ENCODE data around the gene EPHB2. TPM values are rescaled to one million over a fixed set of nuclear protein-coding genes. Genes with fewer than 3 reads are reported as not detected.
"Not testable (repeated sequence)": the region's sequence is repeated elsewhere in the genome, so short reads cannot be mapped to it uniquely, and the experiment has no call there.

Gene EPHB2
- total RNA-seq (2014; rRNA removed; shearing (Covaris generic); ENCODE audit: low replicate concordance), result 0.45 and 2.5 TPM in 2 replicates

DNA sequence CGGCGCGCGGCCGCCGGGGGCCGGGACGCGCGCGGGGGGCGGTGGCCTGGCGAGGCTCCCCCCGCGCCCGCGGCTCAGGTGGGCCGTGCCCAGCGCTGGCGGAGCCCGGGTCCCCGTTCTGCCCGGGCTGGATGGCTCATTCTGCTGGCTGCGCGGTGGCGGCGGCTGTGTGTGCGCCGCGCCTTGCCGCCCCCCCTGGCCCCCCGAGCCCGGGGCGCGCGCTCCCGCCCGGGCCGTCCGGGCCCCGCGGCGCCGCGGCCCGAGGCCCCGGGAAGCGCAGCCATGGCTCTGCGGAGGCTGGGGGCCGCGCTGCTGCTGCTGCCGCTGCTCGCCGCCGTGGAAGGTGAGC is at the start of gene EPHB2:
TSS of gene EPHB2 (plus strand) at position 139 of the 349 bp plus-strand sequence. CDS start at position 283, 144 bp downstream.
- Histone ChIP-seq H3K9me2 (replicated peaks; ENCODE audit: insufficient read depth, low read length) (no peaks in the 10 kb centered on the region), H3K27ac (ENCODE audit: low read length) (no peak within 1 kb of the TSS), H3K4me1 (ENCODE audit: low read length) (peaks cover 37% of the 10 kb centered on the region), H3K9ac (ENCODE audit: low read length) (peak within 1 kb of the TSS; percentile 47), H4K20me1 (ENCODE audit: insufficient read depth, low read depth, low read length) (0 out of 2 replicates have a peak, but pooled peaks cover 4% of the 10 kb centered on the region), H3K27me3 (ENCODE audit: low read length) (no peaks in the 10 kb centered on the region), H3K9me3 (ENCODE audit: low read length) (no peaks in the 10 kb centered on the region), H2AFZ (ENCODE audit: low read length) (no peak within 1 kb of the TSS), H3K4me3 (ENCODE audit: low read length) (peak within 1 kb of the TSS; percentile 61), H3K36me3 (ENCODE audit: insufficient read depth, low read length) (no peaks in the 10 kb centered on the region), H3K4me2 (ENCODE audit: low read depth, low read length, poor library complexity, severe bottlenecking) (peak within 1 kb of the TSS; percentile 61), H3K79me2 (ENCODE audit: low read length) (no peaks in the 10 kb centered on the region)
- DNase-seq, result peak; percentile 77

DNA sequence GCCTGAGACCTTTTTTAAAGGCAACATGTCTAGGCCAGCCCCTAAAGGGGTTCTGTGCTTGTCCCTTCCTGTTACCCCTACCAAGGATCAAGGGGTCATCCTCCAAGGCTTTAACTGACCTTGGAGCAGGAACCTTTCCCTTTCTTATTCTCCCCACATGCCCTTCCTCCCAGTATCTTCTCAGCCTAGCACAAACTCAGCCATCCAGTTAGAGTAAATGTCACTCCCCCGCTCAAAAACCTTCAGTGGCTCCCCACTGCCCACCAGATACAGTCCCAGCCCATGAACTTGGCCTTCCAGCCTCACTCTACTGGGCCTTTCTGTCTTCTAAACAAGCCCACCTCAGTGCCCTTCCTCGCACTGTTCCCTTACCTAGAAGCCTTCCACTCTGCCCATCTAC is 48.8 kb upstream of the EPHB2 start:
- no peaks in the 10 kb centered on the region for H3K79me2 ChIP-seq (ENCODE audit: low read length)
- no peak for DNase-seq
- H4K20me1 ChIP-seq (ENCODE audit: insufficient read depth, low read depth, low read length), result no peaks in the 10 kb centered on the region

DNA sequence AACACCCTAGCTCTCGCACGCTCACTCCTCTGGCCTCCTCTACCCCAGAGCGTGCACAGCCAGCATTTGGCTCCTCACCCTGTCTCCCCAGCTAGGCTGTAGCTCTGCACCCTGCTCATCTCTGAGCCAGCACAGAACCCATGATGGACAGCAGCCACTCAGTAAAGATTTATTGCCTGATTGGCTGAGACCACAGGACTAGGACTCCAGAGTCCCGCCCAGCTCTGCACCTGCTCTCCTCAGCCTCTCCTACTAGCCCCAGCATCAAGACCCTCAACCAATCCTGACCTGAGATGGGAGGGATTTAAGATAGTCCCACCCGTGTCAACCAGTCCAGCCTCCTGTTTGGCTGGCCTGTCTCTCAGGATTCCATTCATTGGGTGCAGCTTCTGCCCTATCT is 48.3 kb upstream of the EPHB2 start:
- H3K9ac ChIP-seq (ENCODE audit: low read length), result no peak overlapping the region
- no peaks in the 10 kb centered on the region for H3K27me3 ChIP-seq (ENCODE audit: low read length)
- DNase-seq, result peak; percentile 93
- H3K4me2 ChIP-seq (ENCODE audit: low read depth, low read length, poor library complexity, severe bottlenecking), result no peak overlapping the region
- H3K4me1 ChIP-seq (ENCODE audit: low read length), result no peaks in the 10 kb centered on the region
- no peaks in the 10 kb centered on the region for H3K9me2 ChIP-seq (replicated peaks; ENCODE audit: insufficient read depth, low read length)
- H2AFZ ChIP-seq (ENCODE audit: low read length), result no peak overlapping the region
- H3K4me3 ChIP-seq (ENCODE audit: low read length), result no peak overlapping the region
- no peaks in the 10 kb centered on the region for H3K36me3 ChIP-seq (ENCODE audit: insufficient read depth, low read length)
- no peaks in the 10 kb centered on the region for H4K20me1 ChIP-seq (ENCODE audit: insufficient read depth, low read depth, low read length)
- no peaks in the 10 kb centered on the region for H3K9me3 ChIP-seq (ENCODE audit: low read length)
- no peak overlapping the region for H3K27ac ChIP-seq (ENCODE audit: low read length)
- H3K79me2 ChIP-seq (ENCODE audit: low read length), result no peaks in the 10 kb centered on the region

More for the DNA sequence above, 48.8 kb upstream of the EPHB2 start:
- H3K4me3 ChIP-seq (ENCODE audit: low read length), result no peak overlapping the region
- H3K27me3 ChIP-seq (ENCODE audit: low read length), result no peaks in the 10 kb centered on the region
- no peak overlapping the region for H3K4me2 ChIP-seq (ENCODE audit: low read depth, low read length, poor library complexity, severe bottlenecking)
- no peaks in the 10 kb centered on the region for H3K4me1 ChIP-seq (ENCODE audit: low read length)
- no peak overlapping the region for H3K27ac ChIP-seq (ENCODE audit: low read length)
- H3K9me3 ChIP-seq (ENCODE audit: low read length), result no peaks in the 10 kb centered on the region
- no peak overlapping the region for H3K9ac ChIP-seq (ENCODE audit: low read length)
- no peak overlapping the region for H2AFZ ChIP-seq (ENCODE audit: low read length)
- H3K36me3 ChIP-seq (ENCODE audit: insufficient read depth, low read length), result no peaks in the 10 kb centered on the region
- H3K9me2 ChIP-seq (replicated peaks; ENCODE audit: insufficient read depth, low read length), result no peaks in the 10 kb centered on the region

DNA sequence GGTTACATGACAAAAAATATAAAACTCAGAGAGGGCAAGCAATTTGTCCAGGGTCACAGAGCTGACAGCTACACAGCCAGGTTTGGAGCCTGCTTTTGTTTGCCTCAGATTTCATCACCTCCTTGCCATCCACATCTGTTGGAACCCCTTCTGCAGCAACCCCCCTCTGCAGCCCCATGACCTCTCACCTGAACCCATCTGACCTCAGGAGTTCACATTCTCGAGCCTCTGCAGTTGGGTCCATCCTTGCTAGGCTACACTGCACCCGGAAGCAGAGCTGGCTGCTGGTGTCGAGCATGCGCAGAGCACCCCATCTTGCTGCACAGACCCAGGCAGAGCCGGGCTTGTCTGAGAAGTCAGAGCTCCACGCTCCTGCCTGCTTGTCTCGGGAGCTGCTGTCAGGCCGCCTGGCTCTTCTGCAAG is 47.6 kb upstream of the EPHB2 start:
- Histone ChIP-seq H4K20me1 (ENCODE audit: insufficient read depth, low read depth, low read length) (no peaks in the 10 kb centered on the region), H2AFZ (ENCODE audit: low read length) (no peak overlapping the region), H3K79me2 (ENCODE audit: low read length) (no peaks in the 10 kb centered on the region), H3K9me2 (replicated peaks; ENCODE audit: insufficient read depth, low read length) (no peaks in the 10 kb centered on the region), H3K27ac (ENCODE audit: low read length) (no peak overlapping the region), H3K4me2 (ENCODE audit: low read depth, low read length, poor library complexity, severe bottlenecking) (no peak overlapping the region), H3K9me3 (ENCODE audit: low read length) (no peaks in the 10 kb centered on the region), H3K36me3 (ENCODE audit: insufficient read depth, low read length) (no peaks in the 10 kb centered on the region), H3K9ac (ENCODE audit: low read length) (no peak overlapping the region), H3K4me1 (ENCODE audit: low read length) (no peaks in the 10 kb centered on the region), H3K27me3 (ENCODE audit: low read length) (no peaks in the 10 kb centered on the region), H3K4me3 (ENCODE audit: low read length) (no peak overlapping the region)
- DNase-seq, result no peak

DNA sequence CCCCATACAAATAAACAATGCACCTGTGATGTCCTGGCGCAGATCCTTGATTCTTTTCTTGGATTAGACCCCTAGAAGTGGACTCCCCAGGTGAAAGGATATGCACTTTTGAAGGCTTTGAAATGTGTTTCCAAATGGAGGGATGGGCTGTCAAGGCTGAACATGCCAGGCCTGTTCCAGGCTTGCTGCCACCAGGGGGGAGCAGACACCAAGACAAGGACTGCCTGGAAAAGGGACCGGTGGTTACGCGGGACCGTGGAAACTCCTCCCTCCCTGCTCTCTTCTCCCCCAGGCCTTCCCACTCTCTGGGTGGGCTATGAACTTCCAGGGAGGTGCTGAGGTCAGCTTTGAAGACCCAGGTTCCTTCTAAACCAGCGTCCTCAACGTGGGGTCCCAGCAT is 44.9 kb upstream of the EPHB2 start:
- Histone ChIP-seq H3K36me3 (ENCODE audit: insufficient read depth, low read length) (no peaks in the 10 kb centered on the region), H3K4me2 (ENCODE audit: low read depth, low read length, poor library complexity, severe bottlenecking) (no peak overlapping the region), H2AFZ (ENCODE audit: low read length) (no peak overlapping the region), H3K9me3 (ENCODE audit: low read length) (no peaks in the 10 kb centered on the region), H3K9me2 (replicated peaks; ENCODE audit: insufficient read depth, low read length) (no peaks in the 10 kb centered on the region), H3K27me3 (ENCODE audit: low read length) (no peaks in the 10 kb centered on the region), H3K4me1 (ENCODE audit: low read length) (no peaks in the 10 kb centered on the region), H3K27ac (ENCODE audit: low read length) (no peak overlapping the region), H3K79me2 (ENCODE audit: low read length) (no peaks in the 10 kb centered on the region), H3K9ac (ENCODE audit: low read length) (no peak overlapping the region), H3K4me3 (ENCODE audit: low read length) (no peak overlapping the region), H4K20me1 (ENCODE audit: insufficient read depth, low read depth, low read length) (no peaks in the 10 kb centered on the region)
- peak; percentile 53 for DNase-seq

DNA sequence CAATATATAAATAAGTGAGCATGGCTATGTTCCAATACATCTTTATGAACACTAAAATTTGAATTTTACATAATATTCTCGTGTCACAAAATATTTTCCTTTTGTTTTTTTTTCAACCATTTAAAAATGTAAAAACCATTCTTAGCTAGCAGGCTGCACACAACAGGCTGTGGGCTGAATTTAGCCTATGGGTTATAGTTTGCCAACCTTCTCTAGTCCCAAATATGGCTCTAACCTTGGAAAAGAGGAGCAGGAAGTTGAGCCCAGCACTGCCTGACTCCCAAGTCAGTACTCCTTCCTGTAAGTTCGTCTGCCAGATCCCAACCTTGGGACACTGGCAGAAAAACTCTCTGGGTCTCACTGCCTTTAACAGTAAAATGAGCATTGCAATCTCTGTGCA is 44.2 kb upstream of the EPHB2 start:
- Histone ChIP-seq H4K20me1 (ENCODE audit: insufficient read depth, low read depth, low read length) (no peaks in the 10 kb centered on the region), H3K9me2 (replicated peaks; ENCODE audit: insufficient read depth, low read length) (no peaks in the 10 kb centered on the region), H3K79me2 (ENCODE audit: low read length) (no peaks in the 10 kb centered on the region), H3K4me3 (ENCODE audit: low read length) (no peak overlapping the region), H3K9me3 (ENCODE audit: low read length) (no peaks in the 10 kb centered on the region), H3K9ac (ENCODE audit: low read length) (no peak overlapping the region), H3K4me2 (ENCODE audit: low read depth, low read length, poor library complexity, severe bottlenecking) (no peak overlapping the region), H3K36me3 (ENCODE audit: insufficient read depth, low read length) (no peaks in the 10 kb centered on the region), H2AFZ (ENCODE audit: low read length) (no peak overlapping the region), H3K27ac (ENCODE audit: low read length) (no peak overlapping the region), H3K27me3 (ENCODE audit: low read length) (no peaks in the 10 kb centered on the region), H3K4me1 (ENCODE audit: low read length) (no peaks in the 10 kb centered on the region)
- DNase-seq, result no peak

- not testable (repeated sequence) for H3K27me3 ChIP-seq (ENCODE audit: low read length); H4K20me1 ChIP-seq (ENCODE audit: insufficient read depth, low read depth, low read length); H3K27ac ChIP-seq (ENCODE audit: low read length); H3K9me3 ChIP-seq (ENCODE audit: low read length); H3K4me2 ChIP-seq (ENCODE audit: low read depth, low read length, poor library complexity, severe bottlenecking); H3K9me2 ChIP-seq (replicated peaks; ENCODE audit: insufficient read depth, low read length); H3K4me1 ChIP-seq (ENCODE audit: low read length); H3K36me3 ChIP-seq (ENCODE audit: insufficient read depth, low read length); H3K4me3 ChIP-seq (ENCODE audit: low read length); H3K79me2 ChIP-seq (ENCODE audit: low read length); H2AFZ ChIP-seq (ENCODE audit: low read length); DNase-seq; H3K9ac ChIP-seq (ENCODE audit: low read length)
These were observed 41.8 kb upstream of the EPHB2 start for GRCh38 chr1:22668840-22669239.

- H3K9me3 ChIP-seq (ENCODE audit: low read length), result no peaks in the 10 kb centered on the region
These were observed 40.2 kb upstream of the EPHB2 start for GRCh38 chr1:22670352-22670975.

More at GRCh38 chr1:22670352-22670975, 40.2 kb upstream of the EPHB2 start:
- no peak overlapping the region for H3K4me3 ChIP-seq (ENCODE audit: low read length)
- no peaks in the 10 kb centered on the region for H3K36me3 ChIP-seq (ENCODE audit: insufficient read depth, low read length)
- H3K4me2 ChIP-seq (ENCODE audit: low read depth, low read length, poor library complexity, severe bottlenecking), result no peak overlapping the region
- no peak overlapping the region for H3K27ac ChIP-seq (ENCODE audit: low read length)
- H3K9ac ChIP-seq (ENCODE audit: low read length), result no peak overlapping the region
- H3K4me1 ChIP-seq (ENCODE audit: low read length), result no peaks in the 10 kb centered on the region
- no peak overlapping the region for H2AFZ ChIP-seq (ENCODE audit: low read length)
- no peaks in the 10 kb centered on the region for H4K20me1 ChIP-seq (ENCODE audit: insufficient read depth, low read depth, low read length)
- H3K27me3 ChIP-seq (ENCODE audit: low read length), result no peaks in the 10 kb centered on the region
- no peak for DNase-seq
- no peaks in the 10 kb centered on the region for H3K79me2 ChIP-seq (ENCODE audit: low read length)
- H3K9me2 ChIP-seq (replicated peaks; ENCODE audit: insufficient read depth, low read length), result no peaks in the 10 kb centered on the region

Data from Karpas-422 (cell line).